PC-3 (cell line): Measurements from ENCODE around the gene PTPN3. TPM values are rescaled to one million over a fixed set of nuclear protein-coding genes. Genes with fewer than 3 reads are reported as not detected.

Source experiments
- ATAC-seq: fragments of 200-7000 bp; cut with Tn5 transposase; 2 replicates; pipeline ENCODE4 v1.9.1; 2020; ENCODE audit warnings: mild to moderate bottlenecking, moderate library complexity
- BruUV-seq: library from RNA; stranded (reverse); fragments of 400-500 nt; replicated peaks from 2 replicates; lab custom pipeline; 2021; lab: Mats Ljungman, UMichigan
- CTCF ChIA-PET: fragments of 300-600 bp; sonication (Branson Sonifier 250); formaldehyde crosslinking; loops from one replicate; lab custom pipeline; 2022; ENCODE audit warnings: antibody characterized with exemption; lab: Charles Lee
- POLR2A ChIA-PET: fragments of 300-600 bp; sonication (Branson Sonifier 250); formaldehyde crosslinking; loops from one replicate; lab custom pipeline; 2022; ENCODE audit warnings: antibody characterized with exemption; ENCODE audit not compliant: unreplicated experiment; lab: Charles Lee
- DNase-seq: peaks from one replicate; pipeline ENCODE4 v3.0.0-alpha.2; 2015
- H2AFZ ChIP-seq: fragments of 300-600 bp; sonication (generic); 2 replicates; pipeline ENCODE4 v1.6.0; 2016; ENCODE audit warnings: antibody characterized with exemption, low read length
- H3F3A ChIP-seq: fragments of 300-600 bp; sonication (generic); one replicate; pipeline ENCODE4 v1.6.0; 2017; ENCODE audit warnings: antibody characterized with exemption, low read length, control low read depth, mild to moderate bottlenecking; ENCODE audit not compliant: unreplicated experiment
- H3K27ac ChIP-seq: fragments of 300-600 bp; sonication (generic); 2 replicates; pipeline ENCODE4 v1.5.1; 2016; ENCODE audit warnings: mild to moderate bottlenecking, low read length
- H3K27me3 ChIP-seq: fragments of 300-600 bp; sonication (generic); 2 replicates; pipeline ENCODE4 v1.6.1; 2016; ENCODE audit warnings: low read length, mixed read lengths
- H3K36me3 ChIP-seq: fragments of 300-600 bp; sonication (generic); 2 replicates; pipeline ENCODE4 v1.6.1; 2016; ENCODE audit warnings: low read depth, mixed run types, low read length, mixed read lengths
- H3K4me1 ChIP-seq: fragments of 300-600 bp; sonication (generic); 2 replicates; pipeline ENCODE4 v1.5.1; 2016; ENCODE audit warnings: low read length; ENCODE audit not compliant: insufficient read depth
- H3K4me2 ChIP-seq: fragments of 300-600 bp; sonication (generic); 2 replicates; pipeline ENCODE4 v1.6.0; 2016; ENCODE audit warnings: low read length
- H3K4me3 ChIP-seq: fragments of 300-600 bp; sonication (generic); 2 replicates; pipeline ENCODE4 v1.5.1; 2016; ENCODE audit warnings: mild to moderate bottlenecking, low read length, mixed read lengths
- H3K79me2 ChIP-seq: fragments of 300-600 bp; sonication (generic); 2 replicates; pipeline ENCODE4 v1.6.1; 2017; ENCODE audit warnings: low read length, mixed read lengths
- H3K9ac ChIP-seq: fragments of 300-600 bp; sonication (generic); 2 replicates; pipeline ENCODE4 v1.6.0; 2016; ENCODE audit warnings: mild to moderate bottlenecking, low read length
- H3K9me2 ChIP-seq: fragments of 300-600 bp; sonication (generic); replicated peaks from 2 replicates; pipeline ENCODE4 v1.6.1; 2016; ENCODE audit warnings: mixed run types, low read length, mixed read lengths
- H3K9me3 ChIP-seq: fragments of 300-600 bp; sonication (generic); 2 replicates; pipeline ENCODE4 v1.6.1; 2016; ENCODE audit warnings: low read length, mixed read lengths
- H4K20me1 ChIP-seq: fragments of 300-600 bp; sonication (generic); 2 replicates; pipeline ENCODE4 v1.6.1; 2016; ENCODE audit warnings: low read length, mixed read lengths
- EZH2 ChIP-seq: fragments of 300-600 bp; sonication (generic); IDR thresholded peaks from one replicate; pipeline ENCODE4 v1.6.1; 2017; ENCODE audit warnings: antibody characterized with exemption, mild to moderate bottlenecking, low read length; ENCODE audit not compliant: unreplicated experiment
- EZH2phosphoT487 ChIP-seq: fragments of 300-600 bp; sonication (generic); IDR thresholded peaks from 2 replicates; pipeline ENCODE4 v1.6.1; 2018; ENCODE audit warnings: mild to moderate bottlenecking, antibody characterized with exemption, low read length, borderline replicate concordance
- intact Hi-C: fragments of 100-400 bp; cut with micrococcal nuclease; formaldehyde crosslinking; loops from 2 replicates; pipeline ENCODE4 v1.9.0; 2023
- total RNA-seq: library from RNA; depleted of rRNA; stranded (reverse); fragments of >200 nt; gene quantifications from 2 replicates; pipeline ENCODE4 v1.2.3, GENCODE V29; 2014
- TF ChIP-seq, protein P1 (sequence below): fragments of 300-600 bp; sonication (generic); conservative IDR thresholded peaks from 2 replicates; pipeline ENCODE4 v1.5.1; 2017; ENCODE audit warnings: antibody characterized with exemption, low read depth, mild to moderate bottlenecking, low read length

PTPN3 gene
- total RNA-seq, 1 experiment from 2014 or later: 8.4 TPM

DNA sequence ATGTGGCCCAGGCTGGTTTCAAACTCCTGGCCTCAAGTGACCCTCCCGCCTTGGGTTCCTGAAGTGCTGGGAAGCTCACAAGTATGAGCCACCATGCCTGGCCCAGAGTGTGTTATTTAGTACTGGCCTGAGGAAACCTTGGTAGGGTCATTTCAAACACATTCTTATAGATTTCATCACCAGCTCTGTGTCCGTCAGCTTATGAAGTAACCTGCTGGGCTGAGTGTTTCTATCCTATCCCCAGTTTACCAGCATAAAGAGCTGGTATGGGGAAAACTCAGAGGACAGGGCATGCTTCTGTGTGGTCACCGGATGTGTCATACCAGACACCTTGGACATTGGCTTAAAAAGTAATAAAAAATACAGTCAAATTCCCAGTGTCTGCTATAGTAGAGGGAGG, 45.3 kb downstream of the PTPN3 start:
- POLR2A ChIA-PET: no interaction called here

DNA sequence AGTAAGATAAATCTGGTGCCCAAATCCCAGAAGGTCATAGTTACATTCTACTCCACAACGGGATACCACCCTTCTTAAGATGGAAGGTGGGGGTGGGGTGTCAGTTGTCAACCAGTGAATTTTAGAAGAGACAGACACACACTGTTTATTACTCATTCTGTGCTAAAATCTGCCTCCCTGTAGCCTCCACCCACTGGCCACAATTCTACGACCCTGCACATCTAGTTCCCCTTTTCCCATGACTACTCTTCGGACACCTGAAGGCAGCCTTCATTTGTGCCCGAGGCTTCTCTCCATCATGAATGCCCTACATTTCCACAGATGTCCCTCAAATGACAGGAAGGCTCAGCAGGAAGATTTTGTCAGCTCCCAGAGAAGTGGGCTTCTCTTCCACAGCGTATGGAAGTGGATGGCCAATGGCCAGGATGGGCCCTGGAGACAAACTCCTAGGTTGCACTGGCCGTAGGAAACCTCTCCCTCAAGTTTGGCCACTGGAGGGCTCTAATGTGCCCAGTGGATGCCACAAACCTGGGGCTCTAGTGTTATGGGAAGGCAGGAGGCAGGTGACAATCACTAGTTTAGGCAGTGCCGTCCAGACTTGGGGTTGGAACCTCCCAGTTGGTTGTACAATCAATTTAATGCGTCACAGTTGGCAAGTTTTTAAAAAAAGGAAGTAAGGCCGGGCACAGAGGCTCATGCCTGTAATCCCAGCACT, 46.6 kb downstream of the PTPN3 start:
- no peak overlapping the region for H3K9ac ChIP-seq
- no peaks in the 10 kb centered on the region for H3K9me2 ChIP-seq
- no peaks in the 10 kb centered on the region for H3K79me2 ChIP-seq
- no peak overlapping the region for H2AFZ ChIP-seq
- H3K4me2 ChIP-seq: no peak overlapping the region
- no peaks in the 10 kb centered on the region for H3K27me3 ChIP-seq
- H3K27ac ChIP-seq: no peak overlapping the region
- intact Hi-C loops: no loop called here
- DNase-seq (peak; percentile 17), ATAC-seq (peak; percentile 48; the same call in 1 of the 2 replicates)
- ChIA-PET POLR2A (no interaction called here), CTCF (no interaction called here)
- no peaks in the 10 kb centered on the region for H4K20me1 ChIP-seq
- H3F3A ChIP-seq: no peaks in the 10 kb centered on the region
- H3K4me1 ChIP-seq: 0 out of 2 replicates have a peak, but pooled peaks cover 6% of the 10 kb centered on the region
- no TSS peak for BruUV-seq
- H3K9me3 ChIP-seq: no peaks in the 10 kb centered on the region
- no peak overlapping the region for H3K4me3 ChIP-seq
- no peak for TF ChIP-seq EZH2
- TF ChIP-seq, protein P1, sequence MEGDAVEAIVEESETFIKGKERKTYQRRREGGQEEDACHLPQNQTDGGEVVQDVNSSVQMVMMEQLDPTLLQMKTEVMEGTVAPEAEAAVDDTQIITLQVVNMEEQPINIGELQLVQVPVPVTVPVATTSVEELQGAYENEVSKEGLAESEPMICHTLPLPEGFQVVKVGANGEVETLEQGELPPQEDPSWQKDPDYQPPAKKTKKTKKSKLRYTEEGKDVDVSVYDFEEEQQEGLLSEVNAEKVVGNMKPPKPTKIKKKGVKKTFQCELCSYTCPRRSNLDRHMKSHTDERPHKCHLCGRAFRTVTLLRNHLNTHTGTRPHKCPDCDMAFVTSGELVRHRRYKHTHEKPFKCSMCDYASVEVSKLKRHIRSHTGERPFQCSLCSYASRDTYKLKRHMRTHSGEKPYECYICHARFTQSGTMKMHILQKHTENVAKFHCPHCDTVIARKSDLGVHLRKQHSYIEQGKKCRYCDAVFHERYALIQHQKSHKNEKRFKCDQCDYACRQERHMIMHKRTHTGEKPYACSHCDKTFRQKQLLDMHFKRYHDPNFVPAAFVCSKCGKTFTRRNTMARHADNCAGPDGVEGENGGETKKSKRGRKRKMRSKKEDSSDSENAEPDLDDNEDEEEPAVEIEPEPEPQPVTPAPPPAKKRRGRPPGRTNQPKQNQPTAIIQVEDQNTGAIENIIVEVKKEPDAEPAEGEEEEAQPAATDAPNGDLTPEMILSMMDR: 0 out of 2 replicates have a peak, but pooled peaks have one; percentile 34
- no peak for TF ChIP-seq EZH2phosphoT487
- no peaks in the 10 kb centered on the region; the same call in 1 of the 2 replicates for H3K36me3 ChIP-seq

More for the DNA sequence above, 45.3 kb downstream of the PTPN3 start:
- TF ChIP-seq, protein P1: no peak
- TF ChIP-seq EZH2 (no peak), EZH2phosphoT487 (no peak)
- no peaks in the 10 kb centered on the region for H3K79me2 ChIP-seq
- no peak for ATAC-seq
- intact Hi-C loops: no loop called here
- no peaks in the 10 kb centered on the region for H3K9me3 ChIP-seq
- CTCF ChIA-PET: no interaction called here
- H3K9me2 ChIP-seq: no peaks in the 10 kb centered on the region
- no peaks in the 10 kb centered on the region for H3K4me1 ChIP-seq
- H2AFZ ChIP-seq: no peak overlapping the region
- no peak overlapping the region for H3K4me3 ChIP-seq
- H3K27ac ChIP-seq: no peak overlapping the region
- no peaks in the 10 kb centered on the region for H3K27me3 ChIP-seq
- H3K9ac ChIP-seq: no peak overlapping the region
- no peak for DNase-seq
- H3K36me3 ChIP-seq: no peaks in the 10 kb centered on the region; the same call in 1 of the 2 replicates
- no peaks in the 10 kb centered on the region for H4K20me1 ChIP-seq
- no TSS peak for BruUV-seq
- no peak overlapping the region for H3K4me2 ChIP-seq
- H3F3A ChIP-seq: no peaks in the 10 kb centered on the region

DNA sequence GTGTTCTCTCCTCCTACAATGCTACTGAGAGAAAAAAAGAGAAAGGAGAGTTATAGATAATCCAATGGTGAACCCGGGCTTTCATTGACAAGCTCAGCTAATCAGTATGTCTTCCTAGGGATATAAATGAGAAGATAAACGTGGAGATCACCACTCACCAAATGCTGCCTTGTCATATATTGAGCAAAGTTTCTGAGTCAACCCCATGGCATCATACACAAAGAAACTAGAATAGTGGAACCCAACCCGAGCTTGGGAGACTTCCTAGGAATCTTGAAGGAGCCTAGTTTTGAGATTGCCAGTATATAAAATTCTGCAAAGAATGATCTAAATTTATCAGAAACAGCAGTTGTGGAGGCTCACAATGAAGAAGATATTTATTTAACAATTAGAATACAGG, 47.8 kb downstream of the PTPN3 start:
- Histone ChIP-seq H3K9me3 (no peaks in the 10 kb centered on the region), H4K20me1 (no peaks in the 10 kb centered on the region), H3K36me3 (no peaks in the 10 kb centered on the region; the same call in 1 of the 2 replicates), H3K27ac (no peak overlapping the region), H3F3A (no peaks in the 10 kb centered on the region), H3K4me3 (no peak overlapping the region), H3K79me2 (no peaks in the 10 kb centered on the region), H3K4me2 (no peak overlapping the region), H3K9me2 (no peaks in the 10 kb centered on the region), H3K27me3 (no peaks in the 10 kb centered on the region), H3K4me1 (0 out of 2 replicates have a peak, but pooled peaks cover 6% of the 10 kb centered on the region), H3K9ac (no peak overlapping the region), H2AFZ (no peak overlapping the region)
- DNase-seq (no peak), ATAC-seq (no peak)
- intact Hi-C loops: no loop called here
- TF ChIP-seq, protein P1: no peak
- no peak for TF ChIP-seq EZH2
- TF ChIP-seq EZH2phosphoT487: no peak
- BruUV-seq: no TSS peak
- ChIA-PET POLR2A (no interaction called here), CTCF (no interaction called here)
